HepG2 (cell line): ENCODE measurements around the gene LSM2.
"Not testable (repeated sequence)": the region's sequence is repeated elsewhere in the genome, so short reads cannot be mapped to it uniquely, and the experiment has no call there.

Source experiments
- BRD4 ChIP-seq: sonication (generic); formaldehyde crosslinking; IDR thresholded peaks from 2 replicates; pipeline ENCODE4 v1.4.0; 2020; ENCODE audit warnings: missing genetic modification reagents
- EHMT2 ChIP-seq: fragments of 200-600 bp; sonication (generic); IDR thresholded peaks from 2 replicates; pipeline ENCODE4 v1.7.0; 2017; ENCODE audit warnings: antibody characterized with exemption, low read depth, low read length, borderline replicate concordance
- HNRNPH1 ChIP-seq: fragments of 200-400 bp; formaldehyde crosslinking; optimal IDR thresholded peaks from 2 replicates; pipeline ENCODE3; 2017; ENCODE audit warnings: mild to moderate bottlenecking, low read depth, low read length
- PCBP2 ChIP-seq: fragments of 200-400 bp; formaldehyde crosslinking; optimal IDR thresholded peaks from 2 replicates; pipeline ENCODE3; 2018; ENCODE audit warnings: low read length, low read depth; ENCODE audit not compliant: poor library complexity, severe bottlenecking
- REST ChIP-seq, 2 experiments: IDR thresholded peaks; 2 replicates each; pipeline ENCODE4 v1.6.1; 2011 to 2012; ENCODE audit warnings: low read length in 2 of 2, borderline replicate concordance in 1 of 2, low read depth in 1 of 2, mild to moderate bottlenecking in 1 of 2, moderate library complexity in 1 of 2
- ZNF343 ChIP-seq: sonication (generic); formaldehyde crosslinking; IDR thresholded peaks from 2 replicates; pipeline ENCODE4 v1.4.0; 2020; ENCODE audit warnings: mild to moderate bottlenecking, missing genetic modification reagents

- TF ChIP-seq HNRNPH1; BRD4 (CRISPR knock-in tag); EHMT2; ZNF343 (CRISPR knock-in tag); REST (IDR thresholded peaks at IDR 0.05; ENCODE audit: borderline replicate concordance in 1 of 2, low read depth in 1 of 2, low read length in 2 of 2); PCBP2: not testable (repeated sequence)
Observed at GRCh38 chr6:31817929-31818511, 11.3 kb upstream of the LSM2 start.
